ENCODE measurements around the gene MYT1. TPM values are rescaled to one million over a fixed set of nuclear protein-coding genes. Genes with fewer than 3 reads are reported as not detected.
A peak's percentile ranks its signal among the peaks of the same experiment; 100 is the strongest.
"Not testable (repeated sequence)": the region's sequence is repeated elsewhere in the genome, so short reads cannot be mapped to it uniquely, and the experiment has no call there.

The MYT1 gene
- total and polyA plus RNA-seq, 9 of the 15 experiments (the other 6 are each of a cell fraction or from before 2014, with no cell fraction given) = 0.02 to 0.12 (median 0.06) TPM; not detected in 4

- TF ChIP-seq BCLAF1 (IDR thresholded peaks at IDR 0.05; ENCODE audit: borderline replicate concordance in 1 of 2, control insufficient read depth in 1 of 2, low read depth in 2 of 2, low read length in 1 of 2) (peak in 1 of 2 experiments; percentile 72; a peak in 1 of 4 replicates), KLF6 (CRISPR knock-in tag; IDR thresholded peaks at IDR 0.05; ENCODE audit: borderline replicate concordance) (peak; percentile 45; the same call in 1 of the 2 replicates), ARID2 (IDR thresholded peaks at IDR 0.05) (peak; percentile 90), AFF4 (CRISPR knock-in tag; IDR thresholded peaks at IDR 0.05) (peak; percentile 87), CREB3 (tag; conservative IDR thresholded peaks at IDR 0.05; ENCODE audit: low read depth) (0 out of 2 replicates have a peak, but pooled peaks have one; percentile 36), FOXK1 (CRISPR knock-in tag; IDR thresholded peaks at IDR 0.05; ENCODE audit: borderline replicate concordance) (peak; percentile 92), NR4A1 (tag; IDR thresholded peaks at IDR 0.05) (0 out of 2 replicates have a peak, but pooled peaks have one; percentile 30), TFAP4 (CRISPR knock-in tag; IDR thresholded peaks at IDR 0.05; ENCODE audit: borderline replicate concordance) (peak; percentile 89), RBM14 (IDR thresholded peaks at IDR 0.05; ENCODE audit: borderline replicate concordance, insufficient read depth, low read depth, low read length) (0 out of 2 replicates have a peak, but pooled peaks have one; percentile 59), STAG1 (CRISPR knock-in tag; IDR thresholded peaks at IDR 0.05; ENCODE audit: borderline replicate concordance) (peak; percentile 91), HMBOX1 (IDR thresholded peaks at IDR 0.05) (peak; percentile 75; the same call in 1 of the 2 replicates), SP1 (CRISPR knock-in tag; IDR thresholded peaks at IDR 0.05) (peak; percentile 95), CC2D1A (IDR thresholded peaks at IDR 0.05) (peak; percentile 87; the same call in 1 of the 2 replicates), MIER1 (IDR thresholded peaks at IDR 0.05; ENCODE audit: low read depth) (0 out of 2 replicates have a peak, but pooled peaks have one; percentile 31)
- TF ChIP-seq NR4A1 (CRISPR knock-in tag; IDR thresholded peaks at IDR 0.05) = not testable (repeated sequence)
Observed at GRCh38 chr20:64285579-64286446, 121.6 kb downstream of the MYT1 start (continued).
